Activated naive CD8-positive, alpha-beta T cell treated with anti-CD3 and anti-CD28 coated beads, Interleukin-2, amount 10 ng/mL, durations not matched to agents 7 days and 5 days (primary cell): Measurements from ENCODE around the gene TAC3. TPM values are rescaled to one million over a fixed set of nuclear protein-coding genes. Genes with fewer than 3 reads are reported as not detected.

Experiments used
- ATAC-seq: fragments of 150-1000 bp; cut with Tn5 transposase; one replicate; pipeline ENCODE4 v1.10.0; 2021; ENCODE audit warnings: low read depth, moderate library complexity
- POLR2A ChIA-PET: fragments of 350-600 bp; sonication (Branson Sonifier 250); formaldehyde crosslinking; loops from one replicate; lab custom pipeline; 2021; ENCODE audit warnings: antibody characterized with exemption; lab: Charles Lee
- DNase-seq: peaks from one replicate; pipeline ENCODE4 v3.0.0; 2021
- H3K27ac Mint-ChIP-seq: one replicate; pipeline ENCODE4 v1.8.0; 2022; ENCODE audit warnings: mild to moderate bottlenecking, mixed read lengths
- H3K27me3 Mint-ChIP-seq: one replicate; pipeline ENCODE4 v1.8.0; 2022; ENCODE audit warnings: mild to moderate bottlenecking, moderate library complexity, mixed read lengths
- H3K36me3 Mint-ChIP-seq: one replicate; pipeline ENCODE4 v1.8.0; 2021; ENCODE audit warnings: mild to moderate bottlenecking, mixed read lengths
- H3K4me1 Mint-ChIP-seq: one replicate; pipeline ENCODE4 v1.8.0; 2021; ENCODE audit warnings: mixed read lengths
- H3K4me3 Mint-ChIP-seq: one replicate; pipeline ENCODE4 v1.8.0; 2022; ENCODE audit warnings: mild to moderate bottlenecking, moderate library complexity, mixed read lengths
- H3K9me3 Mint-ChIP-seq: one replicate; pipeline ENCODE4 v1.8.0; 2021; ENCODE audit warnings: mixed read lengths
- total RNA-seq, 2 experiments: library from RNA; stranded (reverse); gene quantifications; one replicate each; pipeline ENCODE4 v1.2.3, GENCODE V29; 2021

Gene TAC3
- total RNA-seq, 2 experiments from 2014 or later: 0.34 to 0.53 TPM

DNA sequence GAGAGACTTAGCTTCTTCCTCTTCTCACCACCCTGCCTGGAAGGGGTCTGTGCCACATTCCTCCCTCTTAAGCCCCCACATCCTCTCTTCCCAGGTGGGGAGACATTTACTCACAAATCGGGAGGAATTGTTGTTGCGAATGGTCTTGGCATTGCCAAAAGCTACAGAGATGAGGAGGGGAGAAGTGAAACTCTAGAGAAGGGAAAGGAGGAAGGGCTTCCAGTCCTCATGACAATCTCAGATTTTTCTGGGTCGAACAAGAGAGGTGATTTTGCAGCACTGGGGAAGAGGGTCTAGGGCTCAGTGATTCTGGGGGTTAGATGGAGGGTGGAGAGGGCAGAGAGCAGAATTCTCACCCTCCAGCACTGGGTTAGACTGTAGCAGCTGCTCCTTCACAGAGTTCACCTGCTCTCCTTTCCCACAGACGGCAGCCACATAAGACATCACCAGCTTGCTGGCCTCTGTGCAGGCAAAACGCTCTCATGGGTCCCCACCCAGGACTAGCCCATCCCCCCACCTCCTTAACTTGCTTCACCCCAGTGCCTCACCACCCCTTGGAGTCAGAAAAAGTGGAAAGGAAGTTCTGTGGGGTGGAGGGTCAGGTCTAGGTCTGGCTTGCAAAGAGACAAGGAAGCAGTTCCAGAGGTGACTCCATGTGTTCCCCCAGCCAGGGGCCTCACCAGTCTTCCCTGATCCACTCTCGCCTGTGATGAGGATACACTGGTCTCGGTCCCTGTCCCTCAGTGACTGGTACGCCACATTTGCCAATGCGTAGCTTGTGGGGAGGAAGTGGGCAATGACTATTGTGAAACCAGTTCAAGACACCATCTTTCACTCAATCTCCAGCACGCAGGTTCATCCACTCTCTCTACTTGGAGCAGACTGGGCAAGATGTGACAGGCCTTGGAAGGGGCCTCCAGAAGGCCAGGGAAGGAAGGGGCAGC, 30.9 kb upstream of the TAC3 start:
- Mint-ChIP-seq H3K9me3 (no peaks in the 10 kb centered on the region), H3K27me3 (peaks cover 2% of the 10 kb centered on the region), H3K4me1 (peaks cover 43% of the 10 kb centered on the region), H3K36me3 (no peaks in the 10 kb centered on the region), H3K4me3 (peak overlapping the region; percentile 73), H3K27ac (peak overlapping the region; percentile 88)
- ATAC-seq (peak; percentile 81), DNase-seq (peak; percentile 76)
- POLR2A ChIA-PET: interaction anchor here (0.8 to 2.8 kb wide), 11 partner anchors 9 to 64 kb away, joined by 3 to 16 read pairs (median 5); partner anchors contain the start of genes NEMP1 and STAT6

DNA sequence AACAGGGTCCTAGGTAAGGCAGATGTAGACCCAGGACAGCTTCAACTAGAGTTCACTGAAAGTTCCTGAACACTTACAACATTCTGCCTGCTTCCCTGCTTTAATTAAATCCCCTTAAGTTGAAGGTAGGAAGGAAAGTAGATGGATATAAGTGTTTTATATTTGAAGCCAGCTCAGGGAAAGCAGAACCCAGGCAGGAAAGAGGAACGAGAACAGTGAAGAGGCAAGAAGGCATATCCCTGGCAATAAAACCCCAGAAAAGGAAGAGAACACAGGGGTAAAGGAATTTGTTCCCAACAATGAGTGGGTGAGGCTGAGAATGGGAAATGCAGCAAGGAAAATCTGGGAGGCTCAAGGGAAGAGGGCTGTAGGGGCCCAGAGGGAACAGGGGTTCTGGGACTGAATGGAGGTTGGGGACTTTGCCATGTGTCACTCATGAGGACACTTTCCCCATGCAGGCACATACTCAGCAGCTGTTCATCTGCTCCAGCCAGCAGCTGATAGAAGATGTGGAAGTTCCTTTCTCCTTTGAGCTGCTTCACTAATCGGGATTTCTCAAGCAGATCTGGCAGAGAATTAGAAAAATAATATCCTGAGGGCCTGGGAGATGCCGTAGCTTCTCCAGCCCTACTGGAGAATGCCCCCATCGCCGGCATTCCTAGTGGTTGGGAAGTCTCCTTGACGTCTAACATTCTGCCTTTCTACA, 29.9 kb upstream of the TAC3 start:
- no peaks in the 10 kb centered on the region for H3K36me3 Mint-ChIP-seq
- H3K9me3 Mint-ChIP-seq: no peaks in the 10 kb centered on the region
- H3K27ac Mint-ChIP-seq: peak overlapping the region; percentile 88
- DNase-seq: no peak
- ATAC-seq: no peak
- POLR2A ChIA-PET: interaction anchor here (1.0 to 2.8 kb wide), 4 partner anchors 9 to 34 kb away, joined by 3 to 11 read pairs (median 6); partner anchors contain the start of gene NEMP1
- H3K4me1 Mint-ChIP-seq: peaks cover 41% of the 10 kb centered on the region
- peak overlapping the region; percentile 73 for H3K4me3 Mint-ChIP-seq
- H3K27me3 Mint-ChIP-seq: peaks cover 3% of the 10 kb centered on the region

DNA sequence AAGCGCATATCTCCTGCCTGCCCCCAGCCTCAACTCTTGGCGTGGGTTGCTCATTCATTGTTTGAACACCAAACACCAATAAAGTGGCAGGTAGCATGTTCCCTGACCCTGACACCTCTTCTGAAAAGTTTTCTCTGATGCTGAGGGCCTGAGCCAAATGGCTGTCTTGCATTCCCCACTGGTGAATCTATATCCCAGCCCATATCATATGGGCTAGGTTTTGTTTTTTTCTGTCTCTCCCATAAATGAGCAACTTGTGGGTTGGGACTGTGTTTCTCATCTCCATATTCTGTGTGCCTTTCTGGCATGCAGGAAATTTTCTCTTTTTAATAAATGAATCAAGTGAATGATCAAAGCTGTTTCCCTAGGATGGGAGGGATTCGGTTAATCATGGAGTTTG, 28.6 kb upstream of the TAC3 start:
- ATAC-seq (no peak), DNase-seq (no peak)
- Mint-ChIP-seq H3K27ac (no peak overlapping the region), H3K4me1 (peaks cover 38% of the 10 kb centered on the region), H3K36me3 (no peaks in the 10 kb centered on the region), H3K9me3 (no peaks in the 10 kb centered on the region), H3K4me3 (no peak overlapping the region), H3K27me3 (peaks cover 4% of the 10 kb centered on the region)
- POLR2A ChIA-PET: no interaction called here

DNA sequence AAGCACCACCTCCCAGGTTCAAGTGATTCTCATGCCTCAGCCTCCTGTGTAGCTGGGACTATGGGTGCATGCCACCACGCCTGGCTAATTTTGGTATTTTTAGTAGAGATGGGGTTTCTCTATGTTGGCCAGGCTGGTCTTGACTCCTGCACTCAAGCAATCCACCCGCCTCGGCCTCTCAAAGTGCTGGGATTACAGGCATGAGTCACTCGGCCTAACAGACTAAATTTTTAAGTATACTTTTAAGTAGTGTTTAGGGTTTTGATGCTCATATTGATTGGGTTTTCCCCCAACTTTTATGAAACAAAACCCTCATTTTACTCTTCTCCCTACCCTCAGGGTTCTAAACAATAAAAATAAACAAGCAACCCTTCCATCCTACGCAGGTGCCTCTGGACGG, 28.1 kb upstream of the TAC3 start:
- no peak for DNase-seq
- no peak for ATAC-seq
- Mint-ChIP-seq H3K27me3 (peaks cover 4% of the 10 kb centered on the region), H3K27ac (no peak overlapping the region), H3K4me3 (no peak overlapping the region), H3K4me1 (peaks cover 38% of the 10 kb centered on the region), H3K36me3 (no peaks in the 10 kb centered on the region), H3K9me3 (no peaks in the 10 kb centered on the region)
- POLR2A ChIA-PET: no interaction called here

- H3K4me3 Mint-ChIP-seq: no peak overlapping the region
- DNase-seq (no peak), ATAC-seq (no peak)
- POLR2A ChIA-PET: no interaction called here
- H3K27me3 Mint-ChIP-seq: peaks cover 4% of the 10 kb centered on the region
- no peak overlapping the region for H3K27ac Mint-ChIP-seq
- H3K36me3 Mint-ChIP-seq: no peaks in the 10 kb centered on the region
- peaks cover 26% of the 10 kb centered on the region for H3K4me1 Mint-ChIP-seq
- no peaks in the 10 kb centered on the region for H3K9me3 Mint-ChIP-seq
These were observed 26.4 kb upstream of the TAC3 start for GRCh38 chr12:57042695-57043094.

DNA sequence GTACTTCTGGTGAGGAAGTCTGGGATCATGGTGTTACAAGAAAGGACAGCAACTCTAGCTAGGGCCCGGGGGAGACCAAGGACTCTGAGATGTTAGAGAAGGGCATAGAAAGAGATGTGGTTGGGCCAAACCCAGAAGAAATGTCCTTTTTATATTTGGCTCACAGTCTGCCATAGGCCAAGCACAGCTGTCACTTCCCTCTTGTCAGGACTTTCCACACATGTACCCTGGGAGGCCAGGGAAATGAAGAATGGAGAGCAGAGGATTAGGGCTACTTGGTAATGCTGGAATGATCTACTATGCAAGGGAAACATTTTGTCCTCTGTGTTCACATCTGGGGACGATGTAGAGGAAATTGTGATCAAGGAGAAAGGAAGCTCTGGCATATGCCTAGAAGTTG, 24.4 kb upstream of the TAC3 start:
- Mint-ChIP-seq H3K27me3 (peaks cover 4% of the 10 kb centered on the region), H3K27ac (no peak overlapping the region), H3K4me1 (peaks cover 6% of the 10 kb centered on the region), H3K36me3 (no peaks in the 10 kb centered on the region), H3K9me3 (no peaks in the 10 kb centered on the region), H3K4me3 (no peak overlapping the region)
- DNase-seq (no peak), ATAC-seq (no peak)
- POLR2A ChIA-PET: interaction anchor here (0.6 kb wide), 1 partner anchor 21 kb away, joined by 3 read pairs; no protein-coding TSS in a partner anchor

- H3K4me3 Mint-ChIP-seq: no peak overlapping the region
- POLR2A ChIA-PET: no interaction called here
- peaks cover 4% of the 10 kb centered on the region for H3K4me1 Mint-ChIP-seq
- no peak for DNase-seq
- peaks cover 4% of the 10 kb centered on the region for H3K27me3 Mint-ChIP-seq
- no peaks in the 10 kb centered on the region for H3K9me3 Mint-ChIP-seq
- no peak for ATAC-seq
- no peaks in the 10 kb centered on the region for H3K36me3 Mint-ChIP-seq
- H3K27ac Mint-ChIP-seq: no peak overlapping the region
These were observed 23.9 kb upstream of the TAC3 start for GRCh38 chr12:57040211-57040610.

GRCh38 chr12:57039016-57039798, 22.9 kb upstream of the TAC3 start:
- POLR2A ChIA-PET: no interaction called here
- Mint-ChIP-seq H3K4me3 (no peak overlapping the region), H3K9me3 (no peaks in the 10 kb centered on the region), H3K4me1 (peaks cover 1% of the 10 kb centered on the region), H3K27me3 (peaks cover 4% of the 10 kb centered on the region), H3K27ac (no peak overlapping the region), H3K36me3 (no peaks in the 10 kb centered on the region)
- ATAC-seq (no peak), DNase-seq (no peak)

DNA sequence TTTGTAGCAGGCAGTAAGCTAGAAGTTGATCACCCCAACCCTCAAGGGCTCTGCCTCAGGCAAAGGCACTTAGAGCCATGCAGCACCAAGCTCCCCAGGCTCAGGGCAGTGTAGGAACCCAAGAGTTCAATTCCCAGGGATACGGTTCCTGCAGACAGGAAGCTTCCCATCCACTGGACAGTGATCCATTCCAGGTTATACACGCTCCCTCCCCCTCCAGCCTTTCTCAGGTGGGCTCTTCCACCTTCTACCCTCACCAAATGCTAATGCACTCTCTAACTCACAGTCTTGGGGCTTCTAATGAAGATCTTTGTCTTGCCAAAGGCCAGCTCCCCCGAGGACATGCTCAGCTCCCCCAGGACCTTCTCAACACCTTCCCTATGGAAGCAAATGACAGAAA, 20.9 kb upstream of the TAC3 start:
- ATAC-seq: no peak
- Mint-ChIP-seq H3K27ac (no peak overlapping the region), H3K36me3 (peaks cover 2% of the 10 kb centered on the region), H3K27me3 (peaks cover 2% of the 10 kb centered on the region), H3K9me3 (no peaks in the 10 kb centered on the region), H3K4me1 (peaks cover 1% of the 10 kb centered on the region), H3K4me3 (no peak overlapping the region)
- no peak for DNase-seq
- POLR2A ChIA-PET: interaction anchor here (1.0 kb wide), 1 partner anchor 9 kb away, joined by 3 read pairs; no protein-coding TSS in a partner anchor

DNA sequence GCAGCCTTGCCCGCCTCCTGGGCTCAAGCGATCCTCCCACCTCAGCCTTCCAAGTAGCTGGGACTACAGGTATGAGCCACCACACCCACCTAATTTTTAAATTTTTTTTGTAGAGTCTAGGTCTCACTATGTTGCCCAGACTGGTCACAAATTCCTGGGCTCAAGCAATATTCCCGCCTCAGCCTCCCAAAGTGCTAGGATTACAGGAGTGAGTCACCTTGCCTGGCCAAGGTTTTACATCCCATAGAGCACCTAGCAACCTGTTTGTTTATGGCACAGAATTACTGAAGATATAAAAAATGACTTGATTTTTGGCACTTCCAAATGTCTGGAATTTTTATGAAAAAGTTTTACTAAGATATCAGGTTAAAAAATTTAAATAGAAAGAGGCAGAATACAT, 17.1 kb upstream of the TAC3 start:
- Mint-ChIP-seq H3K36me3 (peaks cover 2% of the 10 kb centered on the region), H3K9me3 (no peaks in the 10 kb centered on the region), H3K27ac (no peak overlapping the region), H3K27me3 (no peaks in the 10 kb centered on the region), H3K4me3 (no peak overlapping the region), H3K4me1 (peaks cover 19% of the 10 kb centered on the region)
- ATAC-seq (no peak), DNase-seq (no peak)
- POLR2A ChIA-PET: no interaction called here

- Mint-ChIP-seq H3K4me3 (peak overlapping the region; percentile 10), H3K4me1 (peaks cover 27% of the 10 kb centered on the region)
- POLR2A ChIA-PET: interaction anchor here (0.6 to 2.4 kb wide), 4 partner anchors 16 to 80 kb away, joined by 3 to 16 read pairs (median 6); no protein-coding TSS in a partner anchor
These were observed 15.5 kb upstream of the TAC3 start for GRCh38 chr12:57031789-57032188.

GRCh38 chr12:57031138-57031725, 14.9 kb upstream of the TAC3 start:
- Mint-ChIP-seq H3K27me3 (no peaks in the 10 kb centered on the region), H3K4me3 (peak overlapping the region; percentile 34), H3K4me1 (peaks cover 30% of the 10 kb centered on the region), H3K9me3 (no peaks in the 10 kb centered on the region), H3K36me3 (peaks cover 2% of the 10 kb centered on the region), H3K27ac (peak overlapping the region; percentile 53)
- DNase-seq (no peak), ATAC-seq (peak; percentile 66)
- POLR2A ChIA-PET: interaction anchor here (0.6 to 2.4 kb wide), 6 partner anchors 17 to 482 kb away, joined by 3 to 16 read pairs (median 4); no protein-coding TSS in a partner anchor

More at GRCh38 chr12:57031789-57032188, 15.5 kb upstream of the TAC3 start:
- ATAC-seq (no peak), DNase-seq (no peak)
- Mint-ChIP-seq H3K27me3 (no peaks in the 10 kb centered on the region), H3K27ac (peak overlapping the region; percentile 66), H3K9me3 (no peaks in the 10 kb centered on the region), H3K36me3 (peaks cover 2% of the 10 kb centered on the region)
